Measurements from ENCODE around the gene TACR2.
"Not testable (repeated sequence)": the region's sequence is repeated elsewhere in the genome, so short reads cannot be mapped to it uniquely, and the experiment has no call there.

Gene TACR2

DNA sequence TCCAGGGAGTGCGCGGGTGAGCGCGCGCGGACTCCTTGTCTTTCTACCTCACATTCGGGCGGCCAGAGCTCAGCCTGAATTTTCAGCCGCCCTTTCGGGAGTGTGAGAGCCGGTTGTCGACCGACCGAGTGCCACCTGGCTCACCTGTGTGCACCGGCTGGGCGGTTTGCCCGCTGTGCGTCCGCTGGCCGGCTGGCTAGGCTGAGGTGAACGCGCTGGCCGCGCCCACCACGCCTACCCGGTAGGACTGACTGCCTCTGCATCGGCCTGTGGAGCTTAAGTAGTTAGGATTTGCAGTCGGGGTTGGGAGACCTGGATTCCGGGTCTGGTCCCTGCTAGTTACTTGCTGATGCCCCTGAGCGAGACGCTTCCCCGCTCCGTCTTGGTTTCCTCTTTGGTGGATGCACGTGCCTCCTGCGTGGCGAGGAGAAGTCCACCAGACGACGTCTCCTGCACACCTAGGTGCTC is 35.1 kb upstream of the TACR2 start:
- Histone ChIP-seq H3K27ac (peak overlapping the region in 15 of 21 experiments; percentile 2 to 78 (median 50)), H3K4me3 (peak overlapping the region; percentile 41 to 75 (median 55))

DNA sequence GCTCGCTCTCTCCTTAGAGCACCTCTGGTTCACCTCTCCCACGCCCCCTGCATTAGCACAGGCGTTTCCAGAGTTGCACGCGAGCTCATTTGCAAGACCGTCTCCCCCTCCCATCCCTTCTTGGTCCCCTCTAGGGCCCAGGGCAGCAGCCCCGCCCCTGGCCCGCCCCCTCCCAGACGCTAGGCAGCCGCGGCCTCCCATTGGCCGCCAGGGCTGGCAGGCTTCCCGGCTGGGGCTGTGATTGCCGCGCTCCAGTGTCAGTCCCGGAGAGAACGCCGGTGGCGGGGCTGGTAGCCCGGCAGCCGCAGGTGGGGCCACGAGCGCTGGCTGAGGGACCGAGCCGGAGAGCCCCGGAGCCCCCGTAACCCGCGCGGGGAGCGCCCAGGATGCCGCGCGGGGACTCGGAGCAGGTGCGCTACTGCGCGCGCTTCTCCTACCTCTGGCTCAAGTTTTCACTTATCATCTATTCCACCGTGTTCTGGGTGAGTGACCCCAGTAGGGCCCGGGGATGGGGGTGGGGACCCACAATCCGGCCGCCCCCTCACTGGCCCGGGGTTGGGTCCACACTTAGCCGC is 34.6 kb upstream of the TACR2 start, which contains the start of gene TSPAN15:
Gene TSPAN15 (plus strand): TSS at position 257 of the 575 bp plus-strand sequence. CDS start 130 bp downstream, at position 387.
- peak within 1 kb of the TSS in 15 of 21 experiments; percentile 2 to 78 (median 50) for H3K27ac ChIP-seq
- peak within 1 kb of the TSS; percentile 41 to 75 (median 55) for H3K4me3 ChIP-seq

DNA sequence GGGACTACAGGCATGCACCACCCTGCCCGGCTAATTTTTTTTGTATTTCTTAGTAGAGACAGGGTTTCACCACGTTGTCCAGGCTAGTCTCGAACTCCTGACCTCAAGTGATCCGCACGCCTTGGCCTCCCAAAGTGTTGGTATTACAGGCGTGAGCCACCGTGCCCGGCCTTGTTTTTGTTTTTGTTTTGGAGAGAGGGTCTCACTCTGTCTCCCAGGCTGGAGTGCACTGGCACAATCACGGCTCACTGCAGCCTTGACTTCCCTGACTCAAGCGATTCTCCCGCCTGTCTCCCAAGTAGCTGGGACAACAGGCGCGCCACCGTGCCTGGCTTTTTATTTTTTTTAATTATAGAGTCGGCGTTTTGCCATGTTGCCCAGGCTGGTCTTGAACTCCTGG is 33.7 kb upstream of the TACR2 start:
- H3K27ac ChIP-seq, result peak overlapping the region in 7 of 21 experiments; percentile 4 to 48 (median 23)
- not testable (repeated sequence) for H3K4me3 ChIP-seq

DNA sequence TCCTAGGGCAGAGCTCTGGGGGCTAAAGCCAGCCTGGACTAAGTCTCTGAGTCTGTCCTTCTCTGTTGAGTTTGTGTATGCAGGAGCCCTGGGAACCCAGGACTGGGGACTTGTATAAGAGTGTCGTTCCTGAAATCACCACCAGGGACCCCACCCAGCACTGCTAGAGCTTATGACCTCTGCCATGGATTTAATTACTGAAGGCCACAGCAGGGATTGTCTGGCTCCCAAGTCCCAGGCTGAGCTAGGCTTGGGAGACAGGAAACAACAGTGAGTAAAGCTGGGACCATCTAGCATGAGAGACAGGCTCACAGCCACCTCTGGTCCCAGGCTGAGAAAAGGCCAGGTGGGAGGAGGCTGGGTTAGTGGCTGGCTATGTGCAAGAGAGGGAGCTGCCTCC is 33.1 kb upstream of the TACR2 start:
- H3K27ac ChIP-seq, result peak overlapping the region in 9 of 21 experiments; percentile 2 to 50 (median 23)
- no peak overlapping the region for H3K4me3 ChIP-seq

DNA sequence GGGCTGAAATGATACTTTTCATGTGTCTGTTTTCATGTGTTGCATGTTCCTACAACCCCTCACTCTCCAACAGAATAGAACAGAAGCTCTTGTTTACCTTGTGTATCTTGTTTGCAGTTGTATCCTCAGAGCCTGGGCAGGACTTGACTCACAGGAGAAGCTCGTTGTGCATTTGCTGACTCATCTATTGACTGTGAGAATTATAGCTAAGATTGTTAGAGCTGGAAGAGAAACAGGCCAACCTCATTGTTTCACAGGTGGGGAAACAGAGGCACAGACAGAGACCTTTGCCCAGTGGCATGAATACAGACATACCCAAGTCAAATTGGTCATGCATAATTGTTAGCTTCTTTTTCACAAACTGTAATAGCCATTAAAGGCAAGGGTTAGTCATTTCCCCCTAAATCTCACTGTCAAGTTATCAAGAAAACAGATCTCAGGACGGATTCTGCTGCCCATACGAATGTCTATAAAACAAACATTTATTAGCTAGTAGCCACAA is 30.0 kb upstream of the TACR2 start:
- H3K27ac ChIP-seq, result no peak overlapping the region
- no peak overlapping the region for H3K4me3 ChIP-seq

DNA sequence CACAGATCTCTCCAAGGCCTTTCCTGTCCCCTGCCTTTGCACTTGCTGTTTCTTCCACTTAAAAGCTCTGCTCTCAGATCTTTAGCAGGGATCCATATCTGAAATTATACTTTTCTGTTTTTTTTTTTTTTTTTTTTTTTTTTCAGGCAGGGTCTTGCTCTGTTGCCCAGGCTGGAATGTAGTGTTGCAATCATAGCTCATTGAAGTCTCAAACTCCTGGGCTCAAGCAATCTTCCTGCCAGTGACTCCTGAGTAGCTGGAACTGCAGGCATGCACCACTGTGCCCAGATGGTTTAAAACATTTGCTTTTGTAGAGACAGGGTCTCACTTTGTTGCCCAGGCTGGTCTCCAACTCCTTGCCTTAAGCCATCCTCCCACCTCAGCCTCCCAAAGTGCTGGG is 29.5 kb upstream of the TACR2 start:
- Histone ChIP-seq H3K4me3 (no peak overlapping the region), H3K27ac (no peak overlapping the region)

DNA sequence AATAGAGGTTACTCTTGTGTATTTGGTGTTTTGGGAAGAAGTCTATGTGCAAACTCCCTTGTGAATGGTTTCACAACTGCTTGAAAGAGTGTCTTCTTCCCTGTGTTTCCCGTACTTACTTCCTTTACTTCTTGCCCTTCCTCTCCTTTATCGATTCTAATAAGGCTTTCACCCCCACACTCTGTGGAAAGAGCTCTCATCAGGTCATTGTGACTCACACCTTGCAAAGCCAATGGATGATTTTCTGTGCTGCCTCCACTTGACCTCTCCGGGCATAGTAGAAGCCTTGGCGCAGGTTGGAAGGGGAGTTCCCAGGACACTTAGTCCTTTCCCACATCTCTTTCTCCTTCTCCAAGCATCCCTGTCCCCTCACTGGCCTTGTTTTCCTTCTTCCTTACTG is 28.3 kb upstream of the TACR2 start:
- no peak overlapping the region for H3K4me3 ChIP-seq
- H3K27ac ChIP-seq, result no peak overlapping the region

DNA sequence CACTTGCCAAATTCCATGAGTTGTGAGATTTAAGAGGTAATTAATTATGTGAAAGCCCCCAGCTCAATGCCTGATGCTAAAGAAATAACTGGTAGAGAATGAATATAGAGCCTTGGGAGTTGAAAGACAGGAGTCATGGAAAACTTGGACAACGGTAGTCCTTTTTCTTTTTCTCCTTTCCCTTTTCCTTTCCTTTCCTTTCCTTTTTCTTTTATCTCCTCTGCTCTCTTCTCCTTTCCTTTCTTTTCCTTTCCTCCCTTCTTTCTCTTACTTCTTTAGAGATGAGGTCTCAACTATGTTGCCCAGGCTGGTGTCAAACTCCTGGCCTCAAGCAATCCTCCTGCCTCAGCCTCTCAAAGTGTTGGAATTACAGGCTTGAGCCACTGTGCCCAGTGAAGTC is 26.6 kb upstream of the TACR2 start:
- H3K27ac ChIP-seq, result no peak overlapping the region
- no peak overlapping the region for H3K4me3 ChIP-seq

DNA sequence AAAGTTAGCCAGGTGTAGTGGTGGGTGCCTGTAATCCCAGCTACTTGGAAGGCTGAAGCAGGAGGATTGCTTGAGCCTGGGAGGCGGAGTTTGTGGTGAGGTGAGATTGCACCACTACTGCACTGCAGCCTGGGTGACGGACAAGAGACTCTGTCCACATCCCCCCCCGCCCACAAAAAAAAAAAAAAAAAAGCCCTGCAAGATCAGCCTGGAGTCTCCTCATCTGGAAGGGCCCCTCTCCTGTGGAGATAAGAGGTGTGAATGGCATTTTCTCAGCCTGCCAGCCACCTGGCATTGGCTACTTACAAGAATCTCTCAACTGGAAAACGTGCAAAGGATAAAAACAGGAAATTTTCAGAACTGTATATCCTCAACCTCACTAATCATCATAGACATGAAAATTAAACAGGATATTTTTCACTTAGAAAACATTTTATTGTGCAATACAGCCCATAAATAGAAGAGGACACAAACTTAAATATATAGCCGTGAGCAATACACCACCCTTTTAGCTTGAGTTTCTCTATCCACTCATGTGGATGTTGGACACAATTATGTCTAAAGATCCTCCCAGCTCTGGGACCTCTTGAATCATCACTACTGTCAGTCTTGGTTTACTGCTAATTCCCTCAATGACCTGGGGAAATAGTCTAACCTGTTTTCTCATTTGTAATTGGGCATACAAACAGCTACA is 23.2 kb upstream of the TACR2 start:
- Histone ChIP-seq H3K4me3 (no peak overlapping the region), H3K27ac (no peak overlapping the region)

DNA sequence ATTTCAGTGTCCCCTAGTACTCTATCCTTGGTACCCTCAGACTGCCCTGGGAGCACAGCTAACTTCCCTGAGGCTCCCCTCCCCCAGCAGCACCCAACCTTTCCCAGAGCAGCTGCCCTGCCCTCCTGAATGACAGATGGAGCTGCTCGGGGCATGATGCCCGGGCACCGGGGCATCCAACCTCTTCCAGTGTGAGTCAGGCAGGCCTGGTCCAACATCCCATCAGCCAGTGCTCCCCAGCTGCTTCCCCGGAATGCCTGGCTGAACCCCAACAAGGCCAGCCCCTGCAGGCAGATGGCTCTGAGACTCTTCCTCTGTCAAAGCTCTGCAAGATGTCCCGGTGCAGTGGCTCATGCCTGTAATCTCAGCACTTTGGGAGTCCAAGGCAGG is 22.6 kb upstream of the TACR2 start:
- H3K27ac ChIP-seq, result peak overlapping the region in 5 of 21 experiments; percentile 30 to 58 (median 37)
- H3K4me3 ChIP-seq, result no peak overlapping the region

DNA sequence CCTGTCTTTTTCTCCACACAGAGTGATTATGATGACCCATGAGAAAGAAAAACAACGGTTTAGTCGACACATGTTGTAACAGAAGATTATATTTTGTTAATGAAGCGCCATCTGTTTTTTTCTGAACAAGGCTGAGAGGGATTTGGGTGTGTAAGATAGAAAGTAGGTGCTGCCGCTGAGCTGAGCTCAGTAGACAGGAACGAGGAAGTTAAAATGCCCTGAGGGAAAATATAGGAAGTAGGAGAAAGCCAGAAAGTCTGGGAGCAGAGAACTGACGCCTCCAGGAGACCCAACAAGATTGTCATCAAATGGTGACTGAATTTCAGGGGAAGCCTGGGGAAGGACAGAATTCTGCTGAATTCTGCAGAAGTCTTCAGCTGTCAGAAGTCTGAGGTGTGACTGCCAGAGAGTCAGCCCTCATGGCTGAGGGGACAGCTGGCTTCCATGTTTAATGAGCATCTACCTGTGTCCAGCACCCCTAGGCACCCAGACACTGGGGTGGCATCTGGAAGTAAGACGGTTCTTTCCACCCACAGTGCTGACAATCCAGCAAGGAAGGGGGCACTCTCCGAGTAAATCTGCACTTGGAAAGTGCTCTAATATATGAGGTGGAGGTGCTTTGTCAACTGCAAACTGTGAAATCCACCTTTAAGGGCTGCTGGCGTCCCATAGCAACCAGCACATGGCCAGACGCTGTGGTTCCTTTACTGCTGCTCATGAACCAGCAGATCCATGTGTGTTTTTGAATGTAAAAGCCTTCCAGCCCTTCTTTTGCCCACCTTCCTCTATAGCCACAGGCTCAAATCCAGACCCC is 22.0 kb upstream of the TACR2 start:
- peak overlapping the region in 13 of 21 experiments; percentile 1 to 69 (median 35) for H3K27ac ChIP-seq
- no peak overlapping the region for H3K4me3 ChIP-seq

DNA sequence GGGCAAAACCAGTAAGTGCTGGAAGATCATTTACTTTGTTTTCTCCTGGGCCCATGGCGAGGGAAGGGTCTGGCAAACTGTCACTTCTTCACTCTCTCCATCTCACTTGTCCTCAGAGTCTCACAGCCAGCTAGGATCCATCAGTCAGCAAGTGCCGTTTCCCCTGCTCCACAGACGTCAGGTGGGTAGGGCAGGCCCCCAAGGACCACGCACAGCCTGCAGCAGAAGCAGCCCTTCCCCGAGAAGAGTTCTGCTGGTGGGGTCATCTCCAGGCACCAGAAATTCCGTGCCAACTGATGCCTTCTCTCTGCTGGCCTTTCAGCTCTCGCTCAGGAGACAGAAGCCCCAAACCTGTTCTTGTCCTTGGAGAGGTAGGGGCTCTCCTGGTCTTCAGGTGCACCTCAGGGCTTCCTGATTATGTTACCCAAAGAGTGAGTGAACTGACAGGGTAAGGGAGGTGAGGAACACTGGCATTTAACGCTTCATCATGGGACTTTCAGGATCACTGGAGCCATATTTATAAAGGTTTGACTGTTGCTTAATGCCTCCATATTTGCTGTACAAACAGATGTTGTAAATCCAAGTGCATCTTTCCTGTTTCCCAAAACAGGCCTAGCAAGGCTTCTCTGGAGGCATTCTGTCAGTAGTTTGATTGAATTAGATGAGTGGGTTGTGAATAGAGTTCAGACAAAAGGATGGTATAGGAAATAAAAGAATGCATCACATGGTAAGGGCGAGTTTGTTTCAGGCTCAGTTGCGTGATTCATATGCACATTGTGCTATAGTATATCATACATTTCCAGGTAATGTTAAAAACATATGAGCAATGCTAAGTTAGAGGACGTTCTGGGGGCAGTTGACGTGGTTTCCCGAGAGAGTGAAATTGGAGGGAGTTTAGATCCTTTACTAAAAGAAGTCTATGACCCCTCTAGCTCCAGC is 20.9 kb upstream of the TACR2 start:
- Histone ChIP-seq H3K27ac (peak overlapping the region in 7 of 21 experiments; percentile 12 to 69 (median 30)), H3K4me3 (no peak overlapping the region)

DNA sequence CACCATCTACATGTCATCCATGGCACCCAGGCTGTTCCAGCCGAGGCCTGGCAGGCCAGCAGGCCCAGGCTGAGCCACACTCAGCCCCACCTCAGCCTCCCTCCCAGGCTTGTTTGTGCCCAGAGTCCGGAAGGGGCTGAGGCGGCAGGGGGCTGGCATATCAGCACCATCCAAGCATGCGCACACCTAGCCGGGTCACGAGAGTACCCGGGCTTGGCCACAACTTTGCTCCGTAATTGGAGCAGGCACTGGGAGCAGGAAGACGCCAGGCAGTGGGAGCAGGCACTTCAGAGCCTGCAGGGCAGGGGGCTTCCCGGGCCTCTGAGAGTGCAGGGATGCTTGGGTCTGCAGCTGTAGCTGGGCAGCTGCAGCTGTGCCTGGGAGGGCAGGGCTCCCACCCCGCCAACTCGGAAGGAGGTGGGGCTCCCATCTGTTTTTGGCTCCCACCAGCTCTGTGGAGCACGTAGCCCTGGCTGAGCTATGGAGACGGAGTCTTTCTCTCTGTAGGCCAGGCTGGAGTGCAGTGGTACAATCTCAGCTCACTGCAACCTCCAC is 19.3 kb upstream of the TACR2 start:
- H3K27ac ChIP-seq, result no peak overlapping the region
- no peak overlapping the region for H3K4me3 ChIP-seq

DNA sequence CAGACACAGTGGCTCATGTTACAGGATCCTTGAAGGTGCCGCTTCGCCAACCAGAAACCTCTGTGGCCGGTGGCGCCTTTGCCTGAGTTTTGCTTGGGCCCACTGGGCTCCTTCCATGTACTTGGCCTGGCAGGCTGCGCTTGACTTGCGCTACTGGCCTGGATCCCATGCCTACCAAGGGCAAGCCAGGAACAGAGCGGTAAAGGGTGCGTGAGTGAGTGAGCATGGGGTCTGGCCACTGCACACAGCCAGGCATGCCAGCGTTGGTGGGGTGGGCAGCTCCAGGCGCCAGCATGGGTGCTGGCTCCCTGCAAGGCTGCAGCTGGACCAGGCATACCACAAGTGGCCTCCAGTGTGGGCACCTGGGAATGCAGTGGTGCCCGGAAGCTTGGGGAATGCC is 18.2 kb upstream of the TACR2 start:
- no peak overlapping the region for H3K27ac ChIP-seq
- H3K4me3 ChIP-seq, result no peak overlapping the region

DNA sequence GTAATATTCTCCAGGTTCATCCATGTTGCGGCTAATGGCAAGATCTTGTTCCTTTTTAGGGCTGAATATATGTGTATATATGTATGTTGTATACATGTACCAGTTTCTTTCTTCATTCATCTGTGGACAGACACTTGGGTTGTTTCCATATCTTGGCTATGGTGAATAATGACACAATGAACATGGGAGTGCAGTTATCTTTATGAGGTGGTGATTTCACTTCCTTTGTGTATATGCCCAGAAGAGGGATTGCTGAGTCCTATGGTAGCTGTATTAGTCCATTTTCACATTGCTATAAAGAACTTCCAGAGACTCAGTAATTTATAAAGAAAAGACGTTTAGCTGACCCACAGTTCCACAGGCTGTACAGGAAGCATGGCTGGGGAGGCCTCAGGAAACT is 17.5 kb upstream of the TACR2 start:
- H3K27ac ChIP-seq, result no peak overlapping the region
- no peak overlapping the region for H3K4me3 ChIP-seq

DNA sequence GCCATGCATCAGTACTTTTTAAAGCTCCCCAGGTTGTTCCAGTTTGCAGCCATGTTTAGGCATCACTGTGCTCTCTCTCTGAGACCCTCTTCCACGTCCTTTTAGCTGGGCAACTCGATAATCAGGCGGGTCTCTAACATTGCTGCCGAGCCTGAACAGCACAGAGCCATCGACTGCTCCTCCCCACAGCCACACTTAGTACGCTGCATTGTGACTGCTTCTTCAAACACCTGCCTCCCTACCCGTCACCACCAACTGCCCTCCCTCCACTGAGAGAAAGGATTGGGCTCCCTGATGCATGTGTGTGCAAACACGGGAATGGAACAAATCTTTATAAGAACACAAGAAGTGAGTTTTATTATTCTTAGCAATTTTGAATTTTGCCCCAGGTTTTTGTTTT is 11.4 kb upstream of the TACR2 start:
- no peak overlapping the region for H3K27ac ChIP-seq
- H3K4me3 ChIP-seq, result no peak overlapping the region

DNA sequence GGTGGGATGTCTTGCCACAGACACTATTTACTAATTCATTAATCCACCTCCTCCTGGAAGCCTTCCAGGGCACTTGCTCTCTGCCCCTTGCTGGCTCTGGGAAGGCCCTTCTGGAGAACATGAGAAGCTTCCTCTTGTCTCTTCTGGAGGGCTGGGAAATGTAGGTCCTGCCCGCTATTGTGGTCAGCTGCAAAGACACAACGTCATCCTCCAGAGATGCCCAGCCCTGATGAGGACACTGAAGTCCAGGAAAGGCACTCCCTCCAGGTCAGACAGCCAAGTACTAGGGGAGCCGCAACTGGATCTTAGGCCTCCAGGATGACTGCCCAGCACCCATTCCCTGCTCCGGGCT is 9.6 kb upstream of the TACR2 start:
- peak overlapping the region in 6 of 21 experiments; percentile 12 to 72 (median 58) for H3K27ac ChIP-seq
- no peak overlapping the region for H3K4me3 ChIP-seq

DNA sequence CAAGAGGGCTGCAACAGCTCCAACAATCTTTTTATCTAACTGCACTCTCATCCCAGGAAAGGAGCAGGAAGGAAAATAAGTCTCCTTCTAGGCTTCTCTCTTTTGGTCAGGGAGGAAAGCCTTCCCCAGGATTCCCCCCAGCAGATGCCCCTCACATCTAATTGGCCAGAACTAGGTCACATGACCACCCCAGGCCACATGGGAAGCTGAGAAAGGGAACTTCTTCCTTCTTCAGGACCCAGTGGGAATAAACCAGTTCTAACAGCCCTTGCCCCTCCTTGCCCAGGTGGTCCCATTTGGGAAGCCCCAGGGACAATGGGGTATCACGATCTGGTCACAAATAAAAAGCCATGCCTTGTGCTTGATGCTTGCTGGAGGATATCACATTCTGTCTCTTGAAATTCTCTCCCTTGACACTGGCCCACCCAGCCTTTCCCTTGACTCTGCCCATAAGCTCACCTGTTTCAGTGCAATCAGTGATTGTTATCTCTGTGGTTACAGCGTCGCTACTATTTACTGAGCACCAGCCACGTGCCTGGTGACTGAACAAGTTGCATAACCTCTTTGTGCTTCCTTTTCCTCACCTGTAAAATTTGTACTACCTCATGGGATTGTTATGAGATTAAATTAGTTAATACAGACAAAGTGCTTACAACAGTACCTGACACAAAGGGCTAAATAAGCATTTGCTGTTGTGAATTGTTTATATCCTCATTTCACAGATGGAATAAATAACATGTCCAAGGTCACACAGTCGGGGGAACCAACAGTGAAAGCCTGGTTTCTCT is 9.0 kb upstream of the TACR2 start:
- Histone ChIP-seq H3K27ac (peak overlapping the region in 7 of 21 experiments; percentile 12 to 74 (median 56)), H3K4me3 (no peak overlapping the region)

Measured in skin epidermis (tissue), 12 donors.